ENCODE results near the gene ADGRL1. TPM values are rescaled to one million over a fixed set of nuclear protein-coding genes. Genes with fewer than 3 reads are reported as not detected.

ADGRL1 gene
- total and polyA plus RNA-seq, 8 donors = 26.4 to 53.5 (median 35.7) TPM

DNA sequence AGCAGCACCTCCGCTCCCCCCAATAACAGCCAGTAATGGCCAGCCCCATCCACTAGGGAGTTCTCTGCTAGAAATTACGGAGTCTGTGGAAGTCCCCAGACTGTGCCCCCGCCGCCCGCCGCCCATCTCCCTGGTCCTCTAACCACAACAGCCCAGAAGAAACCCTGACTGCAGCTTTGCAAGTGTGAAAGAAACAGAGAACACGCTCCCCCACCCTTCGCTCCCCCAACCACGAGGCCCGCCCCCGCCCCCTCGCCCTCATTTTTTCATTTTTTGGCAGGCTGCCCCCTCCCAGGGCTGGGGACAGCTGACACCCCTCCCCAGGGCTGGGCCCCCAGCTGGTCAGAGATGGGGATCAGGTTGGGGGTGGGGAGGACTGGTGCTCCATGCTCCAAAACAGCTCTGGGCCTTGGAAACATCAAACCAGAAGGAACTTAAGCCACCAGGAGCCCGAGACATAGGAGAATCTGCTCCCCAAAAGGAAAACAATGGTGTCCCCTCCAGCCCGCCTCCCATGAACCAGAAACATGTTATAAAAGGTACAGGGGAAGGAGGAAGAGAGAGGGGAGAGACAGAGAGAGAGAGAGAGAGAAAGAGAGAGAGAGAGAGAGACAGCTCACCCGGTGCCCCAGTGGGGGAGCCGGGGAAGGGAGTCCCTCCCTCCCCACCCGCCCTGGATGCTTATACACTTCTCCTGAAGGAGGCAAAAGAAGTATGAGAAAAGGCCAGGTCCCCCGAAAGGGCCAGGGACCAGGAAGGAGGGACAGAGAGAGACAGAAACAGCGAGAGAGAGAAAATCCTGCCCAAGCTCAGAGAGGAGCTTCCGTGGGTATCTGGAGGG, 39.8 kb downstream of the ADGRL1 start:
- no peaks in the 10 kb centered on the region for H3K9me3 ChIP-seq
- intact Hi-C loops (cut with DNase I) = no loop called here
- no peak overlapping the region for H3K4me3 ChIP-seq
- ATAC-seq = no peak
- H3K27ac ChIP-seq = no peak overlapping the region
- TF ChIP-seq, protein P1, sequence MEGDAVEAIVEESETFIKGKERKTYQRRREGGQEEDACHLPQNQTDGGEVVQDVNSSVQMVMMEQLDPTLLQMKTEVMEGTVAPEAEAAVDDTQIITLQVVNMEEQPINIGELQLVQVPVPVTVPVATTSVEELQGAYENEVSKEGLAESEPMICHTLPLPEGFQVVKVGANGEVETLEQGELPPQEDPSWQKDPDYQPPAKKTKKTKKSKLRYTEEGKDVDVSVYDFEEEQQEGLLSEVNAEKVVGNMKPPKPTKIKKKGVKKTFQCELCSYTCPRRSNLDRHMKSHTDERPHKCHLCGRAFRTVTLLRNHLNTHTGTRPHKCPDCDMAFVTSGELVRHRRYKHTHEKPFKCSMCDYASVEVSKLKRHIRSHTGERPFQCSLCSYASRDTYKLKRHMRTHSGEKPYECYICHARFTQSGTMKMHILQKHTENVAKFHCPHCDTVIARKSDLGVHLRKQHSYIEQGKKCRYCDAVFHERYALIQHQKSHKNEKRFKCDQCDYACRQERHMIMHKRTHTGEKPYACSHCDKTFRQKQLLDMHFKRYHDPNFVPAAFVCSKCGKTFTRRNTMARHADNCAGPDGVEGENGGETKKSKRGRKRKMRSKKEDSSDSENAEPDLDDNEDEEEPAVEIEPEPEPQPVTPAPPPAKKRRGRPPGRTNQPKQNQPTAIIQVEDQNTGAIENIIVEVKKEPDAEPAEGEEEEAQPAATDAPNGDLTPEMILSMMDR (IDR thresholded peaks at IDR 0.05) = no peak
- peaks cover 0 to 26% of the 10 kb centered on the region in 2 donors for H3K27me3 ChIP-seq
- DNase-seq = peak in 1 of 4 donors; percentile 61
- H3K4me1 ChIP-seq = peaks cover 4 to 21% of the 10 kb centered on the region in 2 donors
- H3K36me3 ChIP-seq = peaks cover 0 to 22% of the 10 kb centered on the region in 2 donors

DNA sequence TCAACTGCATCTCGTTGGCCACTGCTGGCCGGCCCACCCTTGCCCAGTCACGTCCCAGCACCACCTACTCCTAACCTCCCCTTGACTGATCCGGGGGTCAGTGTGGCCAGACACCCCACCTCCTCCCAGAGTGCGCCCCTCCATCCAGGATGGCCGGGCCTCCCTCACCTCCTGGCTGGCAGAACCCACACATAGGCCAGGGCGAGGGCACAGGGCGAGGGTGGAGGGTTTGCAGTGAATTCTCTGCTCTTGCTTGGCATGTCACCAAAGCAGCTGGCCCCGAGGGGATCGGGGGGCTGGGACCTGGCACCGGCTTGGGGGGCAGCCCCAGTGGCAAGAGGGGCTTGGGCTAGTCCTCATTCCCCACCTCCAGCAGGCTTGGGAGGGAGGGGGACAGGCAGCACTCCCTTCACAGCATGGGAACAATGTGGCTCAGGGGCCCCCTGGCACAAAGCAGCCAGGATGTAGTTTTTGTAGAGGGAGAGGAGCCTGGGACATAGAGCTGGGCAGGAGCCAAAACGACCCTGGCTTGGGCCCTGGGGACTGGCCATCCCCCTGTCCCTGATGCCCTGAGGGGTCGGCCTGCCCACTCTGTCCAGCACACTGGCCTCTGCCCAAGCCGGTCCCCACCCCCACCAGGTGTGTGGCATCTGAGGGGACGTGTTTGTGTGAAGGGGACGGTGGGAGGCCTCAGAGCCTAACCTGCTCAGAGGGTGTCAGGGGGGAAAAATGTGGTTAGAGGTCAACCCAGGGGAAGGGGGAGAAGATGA, 41.1 kb downstream of the ADGRL1 start:
- ATAC-seq (no peak), DNase-seq (peak in 1 of 4 donors; percentile 55)
- Histone ChIP-seq H3K4me3 (no peak overlapping the region), H3K36me3 (peaks cover 0 to 10% of the 10 kb centered on the region in 2 donors), H3K27me3 (peaks cover 0 to 26% of the 10 kb centered on the region in 2 donors), H3K4me1 (peaks cover 4 to 21% of the 10 kb centered on the region in 2 donors), H3K9me3 (no peaks in the 10 kb centered on the region), H3K27ac (no peak overlapping the region)
- intact Hi-C loops (cut with DNase I) = no loop called here
- TF ChIP-seq, protein P1 (IDR thresholded peaks at IDR 0.05) = no peak

GRCh38 chr19:14164082-14164481, 41.9 kb downstream of the ADGRL1 start:
- Histone ChIP-seq H3K36me3 (peaks cover 0 to 10% of the 10 kb centered on the region in 2 donors), H3K4me3 (no peak overlapping the region), H3K27me3 (peaks cover 0 to 26% of the 10 kb centered on the region in 2 donors), H3K4me1 (peaks cover 4 to 21% of the 10 kb centered on the region in 2 donors), H3K27ac (no peak overlapping the region), H3K9me3 (no peaks in the 10 kb centered on the region)
- TF ChIP-seq, protein P1 (IDR thresholded peaks at IDR 0.05) = no peak
- ATAC-seq (no peak), DNase-seq (no peak)
- intact Hi-C loops (cut with DNase I) = no loop called here

DNA sequence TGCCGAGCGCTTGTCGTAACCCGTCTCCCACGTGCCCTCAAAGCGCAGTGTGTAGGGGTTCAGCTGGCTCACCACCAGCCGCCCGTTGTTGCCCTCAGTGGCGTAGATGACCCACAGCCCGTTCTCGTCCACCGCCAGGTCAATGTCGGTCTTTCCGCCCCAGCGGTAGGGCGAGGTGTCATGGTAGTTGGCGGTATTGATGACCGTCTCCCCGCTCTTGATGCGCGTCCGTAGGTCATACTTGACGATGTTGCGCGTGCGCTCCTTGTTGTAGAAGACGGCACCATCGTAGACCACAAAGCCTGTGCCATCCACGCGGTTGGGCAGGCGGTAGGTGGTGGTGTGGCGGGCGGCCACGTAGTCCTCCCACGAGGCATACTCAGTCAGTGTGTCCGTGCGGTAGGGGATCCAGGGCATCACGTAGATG, 43.1 kb downstream of the ADGRL1 start:
- ATAC-seq (no peak), DNase-seq (peak in 1 of 4 donors; percentile 69)
- Histone ChIP-seq H3K4me1 (peaks cover 4 to 18% of the 10 kb centered on the region in 2 donors), H3K27ac (no peak overlapping the region), H3K36me3 (peaks cover 0 to 19% of the 10 kb centered on the region in 2 donors), H3K27me3 (peaks cover 0 to 23% of the 10 kb centered on the region in 2 donors), H3K4me3 (no peak overlapping the region), H3K9me3 (no peaks in the 10 kb centered on the region)
- intact Hi-C loops (cut with DNase I) = no loop called here
- TF ChIP-seq, protein P1 (IDR thresholded peaks at IDR 0.05) = no peak

DNA sequence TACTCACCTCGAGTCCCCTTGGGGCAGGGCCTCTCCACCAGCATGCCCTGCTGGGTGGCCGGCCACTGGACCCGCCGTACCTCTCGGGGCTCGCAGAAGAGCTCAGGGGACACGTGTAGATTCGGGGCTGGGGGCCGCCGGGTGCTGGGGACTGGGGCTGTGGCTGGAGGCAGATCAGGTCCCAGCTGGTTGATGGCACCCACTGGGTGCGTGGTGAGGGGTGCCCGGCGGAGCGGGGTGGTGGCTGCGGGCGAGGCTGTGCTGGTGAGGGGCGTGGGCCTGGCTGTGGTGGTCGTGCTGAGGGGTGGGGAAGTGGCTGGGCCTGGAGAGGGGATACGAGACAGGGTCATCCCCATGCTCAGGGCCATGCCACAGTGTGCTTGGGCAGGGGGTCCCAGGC, 44.7 kb downstream of the ADGRL1 start:
- intact Hi-C loops (cut with DNase I) = no loop called here
- H3K27me3 ChIP-seq = peaks cover 0 to 7% of the 10 kb centered on the region in 2 donors
- no peak overlapping the region for H3K4me3 ChIP-seq
- DNase-seq (peak in 1 of 4 donors; percentile 81), ATAC-seq (no peak)
- H3K4me1 ChIP-seq = peaks cover 0 to 2% of the 10 kb centered on the region in 2 donors
- H3K9me3 ChIP-seq = no peaks in the 10 kb centered on the region
- H3K27ac ChIP-seq = no peak overlapping the region
- peaks cover 0 to 35% of the 10 kb centered on the region in 2 donors for H3K36me3 ChIP-seq
- TF ChIP-seq, protein P1 (IDR thresholded peaks at IDR 0.05) = no peak
